ENCODE results near the gene IQCH.

Gene IQCH

GRCh38 chr15:67409175-67409574, 154.6 kb downstream of the IQCH start:
- Histone ChIP-seq H3K4me1 (ENCODE audit: control insufficient read depth, insufficient read depth, low read length, unreplicated experiment) (peaks cover 24% of the 10 kb centered on the region), H3K27me3 (ENCODE audit: insufficient read depth, low read length) (no peaks in the 10 kb centered on the region), H3K79me2 (ENCODE audit: control insufficient read depth, insufficient read depth, low read length, unreplicated experiment) (no peaks in the 10 kb centered on the region), H3K27ac (ENCODE audit: low read depth, low read length) (no peak overlapping the region), H2AFZ (ENCODE audit: low read length, unreplicated experiment) (no peak overlapping the region), H3K36me3 (ENCODE audit: insufficient read depth, low read length) (no peaks in the 10 kb centered on the region), H3K4me3 (ENCODE audit: low read depth, low read length) (no peak overlapping the region)

- H3K27ac ChIP-seq (ENCODE audit: low read depth, low read length): no peak overlapping the region
- H3K4me3 ChIP-seq (ENCODE audit: low read depth, low read length): no peak overlapping the region
Measured at GRCh38 chr15:67411486-67411885, 156.9 kb downstream of the IQCH start.

GRCh38 chr15:67413770-67414390, 159.3 kb downstream of the IQCH start:
- Histone ChIP-seq H3K4me1 (ENCODE audit: control insufficient read depth, insufficient read depth, low read length, unreplicated experiment) (peaks cover 12% of the 10 kb centered on the region), H3K4me3 (ENCODE audit: low read depth, low read length) (no peak overlapping the region), H3K36me3 (ENCODE audit: insufficient read depth, low read length) (no peaks in the 10 kb centered on the region), H3K27ac (ENCODE audit: low read depth, low read length) (peak overlapping the region; percentile 28; the same call in 1 of the 2 replicates), H2AFZ (ENCODE audit: low read length, unreplicated experiment) (peak overlapping the region; percentile 6), H3K27me3 (ENCODE audit: insufficient read depth, low read length) (no peaks in the 10 kb centered on the region), H3K79me2 (ENCODE audit: control insufficient read depth, insufficient read depth, low read length, unreplicated experiment) (no peaks in the 10 kb centered on the region)

More at GRCh38 chr15:67411486-67411885, 156.9 kb downstream of the IQCH start:
- peaks cover 13% of the 10 kb centered on the region for H3K4me1 ChIP-seq (ENCODE audit: control insufficient read depth, insufficient read depth, low read length, unreplicated experiment)
- no peaks in the 10 kb centered on the region for H3K27me3 ChIP-seq (ENCODE audit: insufficient read depth, low read length)
- no peaks in the 10 kb centered on the region for H3K79me2 ChIP-seq (ENCODE audit: control insufficient read depth, insufficient read depth, low read length, unreplicated experiment)
- H3K36me3 ChIP-seq (ENCODE audit: insufficient read depth, low read length): no peaks in the 10 kb centered on the region
- no peak overlapping the region for H2AFZ ChIP-seq (ENCODE audit: low read length, unreplicated experiment)

- H3K4me3 ChIP-seq (ENCODE audit: low read depth, low read length): no peak overlapping the region
- no peaks in the 10 kb centered on the region for H3K36me3 ChIP-seq (ENCODE audit: insufficient read depth, low read length)
- H3K79me2 ChIP-seq (ENCODE audit: control insufficient read depth, insufficient read depth, low read length, unreplicated experiment): no peaks in the 10 kb centered on the region
- H2AFZ ChIP-seq (ENCODE audit: low read length, unreplicated experiment): no peak overlapping the region
- H3K27ac ChIP-seq (ENCODE audit: low read depth, low read length): no peak overlapping the region
- peaks cover 12% of the 10 kb centered on the region for H3K4me1 ChIP-seq (ENCODE audit: control insufficient read depth, insufficient read depth, low read length, unreplicated experiment)
- H3K27me3 ChIP-seq (ENCODE audit: insufficient read depth, low read length): no peaks in the 10 kb centered on the region
Measured at GRCh38 chr15:67415181-67415580, 160.6 kb downstream of the IQCH start.

- Histone ChIP-seq H3K4me3 (ENCODE audit: low read depth, low read length) (no peak overlapping the region), H3K27me3 (ENCODE audit: insufficient read depth, low read length) (no peaks in the 10 kb centered on the region), H2AFZ (ENCODE audit: low read length, unreplicated experiment) (no peak overlapping the region), H3K36me3 (ENCODE audit: insufficient read depth, low read length) (no peaks in the 10 kb centered on the region), H3K27ac (ENCODE audit: low read depth, low read length) (no peak overlapping the region), H3K79me2 (ENCODE audit: control insufficient read depth, insufficient read depth, low read length, unreplicated experiment) (no peaks in the 10 kb centered on the region), H3K4me1 (ENCODE audit: control insufficient read depth, insufficient read depth, low read length, unreplicated experiment) (peaks cover 12% of the 10 kb centered on the region)
Measured at GRCh38 chr15:67416891-67417290, 162.3 kb downstream of the IQCH start.

- no peaks in the 10 kb centered on the region for H3K36me3 ChIP-seq (ENCODE audit: insufficient read depth, low read length)
- H3K27me3 ChIP-seq (ENCODE audit: insufficient read depth, low read length): no peaks in the 10 kb centered on the region
- no peak overlapping the region for H3K4me3 ChIP-seq (ENCODE audit: low read depth, low read length)
- H2AFZ ChIP-seq (ENCODE audit: low read length, unreplicated experiment): no peak overlapping the region
- H3K4me1 ChIP-seq (ENCODE audit: control insufficient read depth, insufficient read depth, low read length, unreplicated experiment): no peaks in the 10 kb centered on the region
- H3K79me2 ChIP-seq (ENCODE audit: control insufficient read depth, insufficient read depth, low read length, unreplicated experiment): no peaks in the 10 kb centered on the region
- no peak overlapping the region for H3K27ac ChIP-seq (ENCODE audit: low read depth, low read length)
Measured at GRCh38 chr15:67419705-67420104, 165.1 kb downstream of the IQCH start.

- Histone ChIP-seq H2AFZ (ENCODE audit: low read length, unreplicated experiment) (no peak overlapping the region), H3K4me3 (ENCODE audit: low read depth, low read length) (no peak overlapping the region), H3K27ac (ENCODE audit: low read depth, low read length) (no peak overlapping the region), H3K36me3 (ENCODE audit: insufficient read depth, low read length) (no peaks in the 10 kb centered on the region), H3K79me2 (ENCODE audit: control insufficient read depth, insufficient read depth, low read length, unreplicated experiment) (no peaks in the 10 kb centered on the region), H3K27me3 (ENCODE audit: insufficient read depth, low read length) (no peaks in the 10 kb centered on the region), H3K4me1 (ENCODE audit: control insufficient read depth, insufficient read depth, low read length, unreplicated experiment) (no peaks in the 10 kb centered on the region)
Measured at GRCh38 chr15:67420137-67420536, 165.6 kb downstream of the IQCH start.

- Histone ChIP-seq H3K4me1 (ENCODE audit: control insufficient read depth, insufficient read depth, low read length, unreplicated experiment) (no peaks in the 10 kb centered on the region), H3K27ac (ENCODE audit: low read depth, low read length) (no peak overlapping the region), H3K27me3 (ENCODE audit: insufficient read depth, low read length) (no peaks in the 10 kb centered on the region), H2AFZ (ENCODE audit: low read length, unreplicated experiment) (no peak overlapping the region), H3K4me3 (ENCODE audit: low read depth, low read length) (no peak overlapping the region), H3K79me2 (ENCODE audit: control insufficient read depth, insufficient read depth, low read length, unreplicated experiment) (no peaks in the 10 kb centered on the region), H3K36me3 (ENCODE audit: insufficient read depth, low read length) (no peaks in the 10 kb centered on the region)
Measured at GRCh38 chr15:67421105-67421504, 166.5 kb downstream of the IQCH start.

GRCh38 chr15:67422296-67422695, 167.7 kb downstream of the IQCH start:
- Histone ChIP-seq H3K27me3 (ENCODE audit: insufficient read depth, low read length) (no peaks in the 10 kb centered on the region), H3K4me3 (ENCODE audit: low read depth, low read length) (no peak overlapping the region), H3K36me3 (ENCODE audit: insufficient read depth, low read length) (no peaks in the 10 kb centered on the region), H2AFZ (ENCODE audit: low read length, unreplicated experiment) (no peak overlapping the region), H3K79me2 (ENCODE audit: control insufficient read depth, insufficient read depth, low read length, unreplicated experiment) (no peaks in the 10 kb centered on the region), H3K4me1 (ENCODE audit: control insufficient read depth, insufficient read depth, low read length, unreplicated experiment) (no peaks in the 10 kb centered on the region), H3K27ac (ENCODE audit: low read depth, low read length) (no peak overlapping the region)

GRCh38 chr15:67433495-67434099, 179.0 kb downstream of the IQCH start:
- H3K4me3 ChIP-seq (ENCODE audit: low read depth, low read length): no peak overlapping the region
- H3K79me2 ChIP-seq (ENCODE audit: control insufficient read depth, insufficient read depth, low read length, unreplicated experiment): no peaks in the 10 kb centered on the region
- H3K27ac ChIP-seq (ENCODE audit: low read depth, low read length): no peak overlapping the region
- no peak overlapping the region for H2AFZ ChIP-seq (ENCODE audit: low read length, unreplicated experiment)
- H3K4me1 ChIP-seq (ENCODE audit: control insufficient read depth, insufficient read depth, low read length, unreplicated experiment): no peaks in the 10 kb centered on the region
- H3K36me3 ChIP-seq (ENCODE audit: insufficient read depth, low read length): no peaks in the 10 kb centered on the region
- no peaks in the 10 kb centered on the region for H3K27me3 ChIP-seq (ENCODE audit: insufficient read depth, low read length)
